DMS153 (cell line): ENCODE measurements around the gene TXNRD3.

Experiments
- DNase-seq: peaks from one replicate; lab custom pipeline; 2025; lab: John Stamatoyannopoulos, UW

TXNRD3 gene

DNA sequence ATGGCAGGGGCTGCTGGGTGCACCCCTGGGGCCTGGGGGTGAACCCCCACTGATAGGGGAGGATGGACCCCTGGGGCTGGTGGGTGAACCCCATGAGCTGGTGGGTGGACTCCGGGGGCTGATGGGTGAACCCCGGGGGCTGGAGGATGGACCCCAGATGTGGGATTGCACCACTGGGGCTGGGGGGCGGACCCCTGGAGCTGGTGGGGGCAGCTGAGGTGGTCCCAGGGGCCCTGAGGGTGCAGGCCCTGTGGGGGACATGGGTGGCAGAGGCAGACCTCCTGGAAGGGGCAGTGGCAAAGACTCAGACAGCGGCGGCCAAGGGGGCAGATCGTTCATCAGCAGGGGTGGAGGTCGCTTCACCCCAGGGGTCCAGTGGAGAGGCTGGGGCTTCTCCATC, 17.4 kb upstream of the TXNRD3 start:
- DNase-seq: no peak

DNA sequence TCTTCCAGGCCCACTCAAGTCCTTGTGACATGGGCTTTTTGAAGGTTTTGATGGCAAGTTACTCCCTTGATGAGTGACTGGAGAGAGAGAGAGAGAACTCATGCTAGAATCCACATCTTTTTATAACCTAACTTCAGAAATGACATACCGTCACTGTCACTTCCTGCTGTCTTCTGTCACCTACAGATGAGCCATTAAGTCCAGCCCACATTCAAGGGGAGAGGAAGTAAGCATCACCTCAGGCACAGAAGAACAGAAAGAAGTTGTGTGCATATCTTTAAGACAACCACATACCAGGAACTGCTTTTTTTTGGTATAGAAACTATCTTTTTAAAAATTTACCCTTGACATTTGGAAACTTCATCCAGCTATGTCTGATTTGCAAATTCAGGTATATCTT, 16.6 kb upstream of the TXNRD3 start:
- no peak for DNase-seq

DNA sequence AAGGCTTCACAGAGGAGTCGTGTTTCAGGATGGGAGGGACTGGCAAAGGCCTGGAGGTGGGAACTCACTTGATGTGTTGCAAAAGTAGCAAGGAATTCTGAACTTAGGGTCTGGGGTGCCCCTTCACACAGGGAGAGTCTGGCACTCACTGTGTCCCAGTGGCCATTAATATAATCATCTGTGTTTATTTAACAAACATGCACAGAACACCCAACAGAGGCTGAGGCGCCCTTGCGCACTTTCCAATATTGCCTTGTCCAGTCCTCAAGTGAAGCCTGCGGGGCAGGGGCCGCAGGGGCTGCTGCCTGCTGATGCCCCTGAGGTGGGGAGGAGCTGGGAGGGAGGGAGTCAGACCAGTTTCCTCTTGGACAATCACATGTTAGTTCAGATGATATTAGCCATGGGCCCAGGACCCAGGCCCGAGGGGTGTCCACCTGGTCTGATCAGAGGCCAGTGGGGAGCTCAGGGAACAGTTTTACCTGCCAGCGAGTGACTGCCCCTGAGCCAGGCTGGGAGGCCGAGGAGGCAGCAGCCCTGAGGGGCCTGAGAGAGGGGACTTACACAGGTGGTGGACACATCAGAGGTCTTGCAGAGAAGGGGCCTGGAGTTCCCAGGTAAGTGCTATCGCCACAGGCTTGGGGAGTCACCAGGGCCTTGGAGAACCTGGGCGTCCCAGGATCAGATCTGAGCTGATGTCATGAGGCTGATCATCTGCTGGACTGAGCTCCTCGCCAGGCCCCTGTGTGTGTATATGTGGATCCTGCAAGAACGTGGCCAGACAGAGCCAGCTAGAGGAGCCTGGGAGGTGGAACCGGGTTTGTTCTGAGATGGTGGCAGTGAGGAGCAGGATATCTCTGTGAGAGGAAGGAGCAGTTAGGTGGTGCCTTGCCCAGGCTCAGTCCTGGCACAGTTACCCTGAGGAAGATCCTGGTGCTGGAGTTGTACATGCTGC, 13.8 kb upstream of the TXNRD3 start:
- DNase-seq: no peak

DNA sequence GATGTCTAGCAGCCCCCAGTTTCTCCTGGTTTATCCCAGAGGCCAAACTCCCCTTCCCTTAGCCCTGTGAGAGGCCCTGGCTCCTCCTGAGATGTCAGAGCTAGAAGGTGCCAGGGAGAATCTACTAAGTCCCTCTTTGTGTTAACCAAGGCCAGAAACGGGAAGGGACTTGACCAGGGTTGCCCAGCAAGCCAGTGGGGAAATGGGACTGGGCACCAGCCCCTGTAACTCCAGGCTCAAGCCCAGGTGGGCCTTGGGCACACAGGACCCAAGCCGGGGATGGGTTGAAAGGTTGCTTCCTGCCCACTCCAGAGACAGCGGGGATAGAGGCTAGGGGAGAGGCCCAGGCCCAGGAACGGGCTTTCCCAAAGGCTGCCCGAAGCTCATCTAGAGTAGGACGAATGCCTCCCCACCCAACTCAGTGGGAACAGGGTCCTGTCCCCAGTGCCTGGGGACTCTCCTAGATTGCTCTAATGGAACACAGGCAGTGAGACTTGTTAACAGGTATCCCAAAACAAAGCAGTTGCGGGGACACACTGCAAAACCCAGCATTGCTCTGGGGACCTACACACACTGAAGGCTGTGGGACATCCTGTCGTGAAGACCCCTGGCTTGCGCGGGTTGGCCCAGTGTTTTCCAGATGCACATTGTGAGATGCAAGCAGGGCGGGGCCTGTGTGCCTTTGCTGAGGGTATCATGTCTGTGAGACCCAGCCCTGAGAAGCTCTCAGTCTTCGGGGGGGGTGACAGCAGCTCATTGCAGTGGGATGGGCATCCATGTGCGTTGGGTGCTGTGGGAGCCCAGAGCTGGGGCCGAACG, 12.9 kb upstream of the TXNRD3 start:
- DNase-seq: no peak

DNA sequence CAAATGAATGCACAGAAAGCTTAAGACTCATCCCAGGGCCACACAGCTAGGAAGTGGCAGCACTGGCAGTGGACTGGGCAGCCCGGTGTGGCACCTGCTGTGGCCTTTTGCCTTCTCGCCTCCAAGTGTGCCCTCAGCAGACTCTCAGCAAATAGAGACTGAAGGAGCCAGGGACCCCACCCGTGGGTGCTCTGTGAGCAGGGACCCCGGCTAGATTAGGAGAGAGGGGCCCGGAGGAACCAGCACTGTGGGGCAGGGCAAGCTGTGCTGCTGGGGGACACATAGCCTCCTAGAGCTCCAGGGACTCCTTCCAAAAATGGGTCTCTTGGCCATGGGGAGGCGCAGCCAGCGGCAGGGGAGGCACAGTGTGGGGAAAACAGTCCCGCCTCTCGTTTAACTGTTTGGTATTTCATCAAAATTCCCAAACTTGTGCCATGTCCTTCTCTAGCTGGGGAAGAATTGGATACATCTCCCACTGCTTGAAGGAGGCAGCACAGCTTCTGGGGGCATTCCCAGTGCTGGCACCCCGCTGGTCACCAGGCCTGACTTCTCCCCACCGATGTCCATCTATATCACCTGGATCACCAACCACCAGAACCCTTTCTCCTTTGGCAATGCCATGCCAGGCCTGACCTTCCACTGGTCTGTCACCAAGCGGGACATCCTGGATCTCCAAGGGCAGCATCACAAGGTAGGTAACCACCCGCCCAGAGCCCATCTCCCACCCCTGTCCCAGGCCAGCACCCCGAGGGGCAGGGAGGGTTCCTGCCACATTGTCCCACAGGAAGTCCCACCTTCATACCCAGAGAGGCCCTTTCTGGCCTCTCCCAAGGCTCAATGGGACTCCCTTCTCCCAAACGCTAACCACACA, 12.0 kb upstream of the TXNRD3 start:
- no peak for DNase-seq

DNA sequence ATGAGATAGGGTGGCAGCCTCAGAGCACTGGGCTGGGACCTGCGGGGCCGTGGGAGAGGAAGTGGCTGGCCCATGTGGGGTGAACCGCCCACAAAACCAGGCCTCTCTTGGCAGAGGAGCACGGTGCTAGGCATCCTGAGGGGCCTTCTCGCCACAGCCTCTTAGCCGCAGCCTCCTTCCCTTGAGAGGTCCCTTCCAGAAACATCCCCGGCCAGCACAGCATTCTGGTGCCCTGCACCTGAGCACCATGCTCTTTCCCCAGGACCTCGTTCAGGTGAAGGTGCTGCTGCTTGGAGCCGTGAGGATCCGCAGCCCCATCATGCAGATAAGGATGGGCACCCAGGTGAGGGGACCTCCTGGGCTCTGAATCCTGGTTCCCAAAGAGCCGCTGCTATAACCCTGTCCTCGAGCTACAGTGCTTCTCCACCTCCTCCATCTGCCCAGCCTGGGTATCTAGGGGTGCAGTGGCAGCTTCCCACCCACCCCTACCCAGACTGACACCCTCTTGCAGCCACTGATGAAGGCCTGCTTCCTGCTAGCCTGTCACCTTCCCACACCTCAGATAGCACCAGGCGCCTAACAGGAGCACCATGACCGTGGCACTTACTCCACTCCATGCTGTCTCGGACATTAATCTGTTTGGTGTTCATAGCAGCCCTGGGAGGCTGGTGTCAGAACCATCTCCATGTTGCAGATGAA, 11.2 kb upstream of the TXNRD3 start:
- DNase-seq: no peak

DNA sequence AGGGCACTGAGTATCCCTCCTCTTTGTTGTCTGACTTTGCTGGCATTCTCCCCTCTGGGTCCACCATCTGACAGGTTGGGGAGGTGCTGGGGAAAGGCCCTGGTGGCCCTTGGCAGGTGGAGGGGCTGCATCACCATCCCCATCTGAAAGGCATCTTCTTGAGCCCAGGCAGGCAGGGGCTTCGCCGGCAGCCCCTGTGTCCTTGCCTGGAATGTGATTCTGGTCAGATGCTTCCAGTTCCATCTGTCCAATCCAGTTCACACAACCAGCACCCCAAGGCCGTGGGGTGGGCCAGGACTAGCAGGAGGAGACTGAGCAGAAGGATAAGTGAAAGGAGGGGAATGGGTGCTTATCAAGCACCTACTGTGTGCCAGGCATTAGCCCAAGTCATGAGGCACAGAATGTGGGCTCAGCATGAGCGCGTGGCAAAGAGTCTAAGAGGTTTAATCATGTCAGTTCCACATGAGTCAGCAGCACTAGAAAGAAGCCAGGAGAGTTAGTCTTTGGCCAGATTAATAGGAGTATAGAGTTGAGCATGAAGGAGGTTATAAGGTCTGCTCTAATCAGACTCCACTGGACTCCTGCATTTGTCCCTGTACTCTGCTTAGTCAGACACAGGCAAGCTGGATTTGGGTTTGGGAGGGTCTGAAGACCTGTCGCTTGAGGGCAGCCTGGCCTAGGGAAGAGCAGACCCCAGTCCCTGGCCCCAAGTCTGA, 10.5 kb upstream of the TXNRD3 start:
- DNase-seq: no peak

DNA sequence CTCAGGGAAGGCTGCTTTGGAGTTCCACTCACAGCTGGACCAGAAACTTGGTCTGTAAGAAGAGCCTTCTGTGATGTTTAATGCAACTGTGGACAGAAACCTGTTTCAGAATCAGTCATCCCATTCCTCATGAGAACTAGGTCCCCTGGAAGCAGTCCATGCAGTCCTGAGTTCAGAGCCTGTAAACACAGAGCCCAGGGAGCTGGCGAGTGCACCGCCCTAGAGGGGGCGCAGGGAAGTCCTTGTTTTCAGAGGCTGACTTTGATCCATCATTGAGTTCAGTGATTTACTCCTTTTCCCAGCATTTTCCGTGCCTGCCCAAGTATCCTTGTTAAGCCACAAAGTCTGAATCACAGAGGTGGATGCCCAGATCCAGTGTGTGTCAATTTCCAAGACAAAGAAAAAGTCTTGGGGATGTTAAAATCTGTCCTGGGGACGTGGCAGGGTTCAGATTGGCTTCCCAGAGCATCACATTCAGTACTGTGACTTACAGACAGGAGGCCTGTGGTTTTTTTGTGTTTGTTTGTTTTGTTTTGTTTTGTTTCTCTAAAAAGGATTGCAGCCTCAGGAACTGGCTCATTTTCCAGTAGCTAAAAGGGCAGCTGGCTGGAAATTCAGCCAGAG, 9.8 kb upstream of the TXNRD3 start:
- DNase-seq: no peak

DNA sequence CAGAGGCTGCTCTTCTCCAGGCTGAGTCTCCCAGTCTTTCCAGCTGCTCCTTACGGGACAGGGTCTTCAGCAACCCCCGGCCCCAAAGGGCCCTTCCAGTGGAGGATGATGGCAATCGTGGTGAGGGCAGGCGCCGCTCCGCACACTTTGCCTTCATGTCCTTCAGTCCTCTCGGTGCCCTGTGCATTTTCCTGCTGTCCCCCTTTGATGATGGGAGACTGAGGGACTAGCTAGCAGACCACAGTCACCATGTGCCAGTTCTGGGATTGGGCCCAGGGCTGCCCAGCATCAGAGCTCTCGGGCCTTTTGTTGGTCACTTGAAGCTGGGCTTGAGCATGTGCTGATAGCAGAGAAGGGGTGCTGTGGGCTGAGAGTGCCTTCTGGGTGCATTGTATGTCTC, 8.8 kb upstream of the TXNRD3 start:
- no peak for DNase-seq

DNA sequence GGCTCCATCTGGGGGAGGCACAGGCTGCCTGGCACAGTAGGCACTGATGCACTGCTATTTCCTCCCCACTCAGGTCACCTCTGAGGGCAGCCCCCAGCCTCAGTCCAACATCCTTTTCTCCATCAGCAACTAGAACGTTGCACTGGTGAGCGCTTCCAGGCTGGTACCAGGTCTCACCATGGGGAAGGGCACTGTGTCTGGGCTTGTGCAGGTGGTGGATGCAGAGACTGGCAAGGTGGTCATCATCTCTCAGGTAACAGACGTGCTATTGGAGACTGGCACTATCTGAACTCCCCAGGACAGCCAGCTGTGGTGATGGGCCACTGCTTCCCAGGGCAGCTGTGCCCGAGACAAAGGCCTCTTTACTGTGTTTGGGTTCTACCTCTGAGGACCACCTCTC, 8.3 kb upstream of the TXNRD3 start:
- no peak for DNase-seq

DNA sequence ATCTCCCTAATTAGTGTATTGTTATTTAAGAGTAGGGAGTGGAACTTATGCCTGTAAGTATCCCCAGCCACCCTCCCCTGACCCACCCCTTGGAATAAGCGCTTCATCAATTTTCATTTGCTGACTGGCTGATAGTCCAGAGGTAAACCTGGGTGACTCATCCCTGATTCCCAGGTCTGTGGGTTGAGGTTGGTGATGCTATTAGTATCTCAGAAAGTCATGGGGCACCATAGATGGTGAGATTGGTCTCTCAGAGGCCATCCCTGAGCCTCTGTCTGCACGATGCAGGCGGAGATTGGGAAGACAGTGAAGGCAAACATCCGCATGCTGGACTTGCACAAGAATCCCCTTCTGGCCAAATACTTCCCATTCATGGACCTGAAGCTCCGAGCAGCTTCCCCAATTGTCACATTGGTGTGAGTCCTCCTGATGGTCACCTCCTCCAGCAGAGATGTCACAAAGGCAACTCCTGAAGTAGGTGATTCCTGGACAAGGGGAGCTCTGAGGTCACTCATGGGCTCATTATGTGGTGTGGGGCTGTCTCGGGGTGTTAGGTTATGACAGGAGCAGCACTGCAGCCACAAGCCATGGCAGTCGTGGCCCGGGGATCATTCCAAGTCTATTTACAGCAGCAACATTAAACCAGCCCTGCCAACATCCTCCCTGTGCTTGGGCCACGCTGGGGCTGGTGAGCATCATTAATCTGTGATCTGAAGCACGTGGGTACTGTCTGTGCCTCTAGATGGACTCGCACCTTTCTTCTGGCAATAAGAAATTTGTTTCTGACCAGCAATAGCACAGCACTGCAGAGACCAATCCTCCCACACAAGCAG, 6.8 kb upstream of the TXNRD3 start:
- no peak for DNase-seq

DNA sequence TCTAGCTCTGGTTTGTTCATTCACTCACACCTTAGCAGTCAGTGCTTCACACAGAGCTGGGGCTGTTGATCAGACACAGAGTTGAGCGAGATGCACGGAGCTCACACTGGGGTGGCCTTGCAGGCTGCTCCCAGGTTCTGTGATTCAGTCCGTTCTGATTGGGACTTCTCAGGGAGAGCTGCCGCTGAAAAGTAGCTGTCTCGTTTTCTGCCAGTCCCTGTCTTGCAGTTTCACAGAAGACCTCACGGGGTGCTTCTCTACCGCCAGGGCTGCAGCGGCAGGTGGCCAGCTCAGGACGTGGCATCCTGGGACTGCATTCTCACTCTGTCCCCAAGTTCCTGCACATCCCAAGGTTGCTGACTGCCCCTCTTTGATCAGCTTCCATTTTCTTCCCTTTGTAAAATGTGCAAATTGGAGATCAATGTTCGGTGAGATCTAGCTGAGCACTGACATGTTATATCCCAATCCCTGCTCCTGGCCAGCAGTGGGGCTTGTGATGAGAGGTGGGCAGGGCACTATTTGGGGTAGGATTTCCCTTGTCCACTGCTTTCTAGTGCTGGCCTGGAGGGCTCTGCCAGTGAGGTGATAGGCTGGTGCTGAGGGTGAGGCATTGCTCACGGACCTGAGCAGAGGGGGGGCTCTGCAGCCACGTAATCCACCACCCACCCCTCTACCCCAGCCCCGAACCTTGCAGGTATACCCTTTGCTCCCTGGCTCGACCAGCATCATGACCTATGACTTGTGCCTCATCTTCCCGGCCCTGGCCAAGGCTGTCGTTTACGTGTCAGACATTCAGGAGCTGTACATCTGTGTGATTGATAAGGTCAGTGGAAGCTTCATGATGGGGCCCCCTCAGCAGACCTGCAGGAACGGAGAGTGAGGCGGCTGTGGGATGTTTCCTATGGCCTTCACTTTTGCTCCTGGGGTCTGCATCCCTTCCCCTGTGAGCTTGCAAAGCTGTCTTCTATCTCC, 5.3 kb upstream of the TXNRD3 start:
- DNase-seq: peak; percentile 2

DNA sequence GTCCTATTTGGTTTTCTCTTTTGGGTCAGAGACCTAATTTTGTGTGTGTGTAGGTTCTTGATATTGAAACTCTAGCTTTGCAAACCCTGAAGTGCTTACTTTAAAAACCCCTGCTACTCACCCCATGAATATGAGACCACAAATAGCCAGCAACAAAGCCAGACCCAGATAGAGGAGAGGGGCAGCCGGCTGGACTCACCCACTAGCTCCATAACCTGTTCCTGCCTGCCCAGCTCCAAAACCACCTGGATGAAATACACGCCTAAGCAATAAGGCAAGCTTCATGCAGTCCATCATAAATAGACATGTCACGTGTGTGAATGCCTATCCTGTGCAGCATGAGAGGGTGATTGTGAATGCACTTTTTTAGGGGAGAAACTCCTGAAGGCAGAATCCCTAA, 3.7 kb upstream of the TXNRD3 start:
- no peak for DNase-seq

DNA sequence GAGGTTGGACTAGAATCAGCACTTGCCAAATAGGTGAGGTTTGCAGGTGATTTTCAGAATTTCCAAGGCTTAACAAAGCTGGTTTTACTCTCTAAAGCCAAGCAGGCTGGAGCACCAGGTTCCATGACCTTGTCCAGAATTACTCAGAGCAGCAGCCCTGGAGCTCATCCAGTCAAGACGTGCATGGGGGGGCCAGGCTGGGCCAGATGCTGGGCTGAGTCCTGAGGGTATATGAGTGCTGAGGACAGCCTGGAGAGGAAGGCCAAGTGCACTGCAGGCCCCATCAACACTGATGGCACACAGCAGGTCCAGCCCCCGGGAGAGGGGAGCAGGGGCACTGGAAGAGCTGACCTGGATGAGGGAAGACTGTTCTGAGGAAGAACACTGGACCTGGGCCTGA, 3.0 kb upstream of the TXNRD3 start:
- no peak for DNase-seq

DNA sequence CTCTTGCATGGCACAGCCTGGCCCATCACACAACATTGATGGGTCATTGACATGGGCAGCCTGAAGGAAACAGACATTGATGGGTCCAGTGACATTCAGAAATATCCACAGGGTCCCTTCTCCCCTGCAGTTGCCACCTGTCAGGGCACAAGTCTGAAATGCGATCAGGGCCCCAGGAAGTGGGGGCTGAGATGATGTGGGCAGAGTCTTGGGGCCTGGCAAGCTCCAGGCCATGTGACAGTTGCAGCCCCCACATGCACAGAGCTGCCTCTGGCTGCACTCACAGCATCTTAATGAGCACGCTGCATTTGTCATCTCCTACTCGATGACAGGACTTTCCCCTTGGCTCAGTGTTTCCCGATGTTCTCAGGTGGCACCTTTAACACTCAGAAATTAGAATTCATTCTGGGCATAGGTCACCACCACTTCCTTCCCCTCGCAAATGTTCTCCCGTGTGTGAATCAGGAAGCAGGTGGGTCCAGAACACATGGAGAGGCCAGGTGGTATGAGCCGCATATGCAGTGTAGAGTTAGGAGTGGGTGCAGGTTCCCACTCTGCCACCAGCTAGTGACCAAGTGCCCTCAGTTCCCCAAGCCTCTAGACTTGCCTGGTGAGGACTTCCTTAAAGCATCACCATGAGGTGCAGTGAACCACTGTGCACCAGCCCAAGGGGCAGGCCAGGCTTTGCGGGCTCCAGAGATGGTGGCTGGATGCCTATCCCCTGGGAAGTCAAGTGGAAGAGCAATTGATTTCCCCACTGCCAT, 1.6 kb upstream of the TXNRD3 start:
- DNase-seq: no peak

DNA sequence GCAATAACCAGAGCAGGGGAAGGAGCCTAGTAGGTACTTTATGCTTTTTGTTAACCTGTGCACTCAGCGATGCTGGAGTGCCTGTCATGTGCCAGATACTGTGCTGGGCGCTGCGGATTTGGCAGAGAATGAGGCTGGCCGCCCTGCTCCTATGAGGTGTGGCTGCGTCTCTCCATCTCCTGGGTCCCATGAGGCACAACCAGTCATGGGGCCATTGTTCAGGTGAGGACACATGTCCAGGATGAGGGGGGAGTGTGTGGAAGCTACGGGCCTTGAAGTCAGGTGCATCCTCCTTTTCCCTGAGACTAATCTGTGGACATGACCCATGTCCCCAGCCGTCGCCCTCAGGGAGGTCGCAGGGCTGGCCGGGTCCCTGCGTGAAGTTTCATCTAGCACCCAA, 963 bp upstream of the TXNRD3 start:
- no peak for DNase-seq

DNA sequence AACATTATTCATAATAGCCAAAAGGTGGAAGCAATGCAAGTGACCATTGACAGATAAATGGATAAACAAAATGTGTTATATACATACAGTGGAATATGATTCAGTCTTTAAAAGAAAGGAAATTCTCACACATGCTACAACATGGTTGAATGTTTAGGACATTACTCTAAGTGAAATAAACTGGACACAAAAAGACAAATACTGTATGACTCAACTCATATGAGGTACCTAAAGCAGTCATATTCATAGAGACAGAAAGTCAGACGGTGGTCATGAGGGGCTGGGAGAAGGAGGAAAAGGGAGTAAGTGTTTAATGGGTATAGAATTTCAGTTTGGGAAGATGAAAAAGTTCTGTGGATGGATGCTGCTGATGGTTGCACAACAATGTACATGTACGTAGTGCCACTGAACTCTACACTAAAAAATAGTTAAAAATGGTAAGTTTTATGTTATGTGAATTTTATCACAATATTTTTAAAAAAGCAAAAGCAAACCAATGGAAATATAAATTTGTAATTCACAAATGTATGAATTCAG, 5.3 kb downstream of the TXNRD3 start:
- no peak for DNase-seq
